Right cardiac atrium (tissue), 5 donors: ENCODE measurements around the gene C4orf50. TPM values are rescaled to one million over a fixed set of nuclear protein-coding genes. Genes with fewer than 3 reads are reported as not detected.

Source experiments
- ATAC-seq, 2 donors: fragments of 200-7000 bp; cut with Tn5 transposase; one replicate each; pipeline versions ENCODE4 v1.8.0 to v1.9.1; 2020; ENCODE audit warnings: moderate library complexity in 2 of 2, mild to moderate bottlenecking in 1 of 2
- DNase-seq, 3 donors: peaks; one replicate each; pipeline ENCODE4 v3.0.0-alpha.2; 2020
- H3K27ac ChIP-seq: one replicate; pipeline ENCODE4 v1.5.1; 2013; ENCODE audit warnings: mild to moderate bottlenecking, low read length, control low read depth, moderate library complexity
- H3K27me3 ChIP-seq: one replicate; pipeline ENCODE4 v1.6.1; 2013; ENCODE audit not compliant: control insufficient read depth, insufficient read depth
- H3K4me1 ChIP-seq: one replicate; pipeline ENCODE4 v1.6.1; 2013; ENCODE audit warnings: low read length; ENCODE audit not compliant: control insufficient read depth, insufficient read depth
- H3K4me3 ChIP-seq: one replicate; pipeline ENCODE4 v1.5.1; 2013; ENCODE audit warnings: low read length, control low read depth
- H3K9me3 ChIP-seq: one replicate; pipeline ENCODE4 v1.6.1; 2013; ENCODE audit warnings: low read length; ENCODE audit not compliant: control insufficient read depth
- whole genome bisulfite sequencing: extraction: QIAGEN DNeasy Blood & Tissue Kit; methylation state at CpG from one replicate; pipeline ENCODE4 v1.1.7; 2013; 5-methylcytosine and 5-hydroxymethylcytosine counted together
- intact Hi-C, 4 donors: fragments of 100-400 bp; cut with DNase I; formaldehyde crosslinking; loops; one replicate each; pipeline versions ENCODE4 v1.11.0 to v1.14.0; 2022 to 2023
- polyA plus RNA-seq: library from polyadenylated mRNA; stranded (reverse); fragments of 200-250 nt; gene quantifications from one replicate; pipeline ENCODE4 v1.2.3, GENCODE V29; 2013
- total RNA-seq, 4 donors: library from RNA; stranded (reverse); fragmentation: NEBNext Ultra II Directional; extraction: Animal tissue kit (Norgen Biotek cat#: 25700); gene quantifications; one replicate each; pipeline ENCODE4 v1.2.1, GENCODE V29; 2021
- donor health status: healthy with polysubstance abuse.
- donor health status: DM: no; HTN: yes; CAD: no.
- donor health status: DM: no; HTN: no; CAD: no.
- donor health status: DM: no; HTN: yes; CAD: no; lungs with severe emphysema.
- donor health status: DM: yes; HTN: yes; CAD: no.

C4orf50 gene
- total and polyA plus RNA-seq, 5 donors = 0.02 to 0.03 (median 0.03) TPM; not detected in 2

- Histone ChIP-seq H3K27me3 (no peaks in the 10 kb centered on the region), H3K9me3 (no peaks in the 10 kb centered on the region), H3K27ac (no peak overlapping the region), H3K4me3 (no peak overlapping the region), H3K4me1 (no peaks in the 10 kb centered on the region)
- 70% methylated on average over 9 of the region's 9 CpGs for WGBS
- ATAC-seq = no peak
- intact Hi-C loops = no loop called here
- DNase-seq = no peak
Observed at GRCh38 chr4:5976921-5977320, 41.3 kb downstream of the C4orf50 start.

DNA sequence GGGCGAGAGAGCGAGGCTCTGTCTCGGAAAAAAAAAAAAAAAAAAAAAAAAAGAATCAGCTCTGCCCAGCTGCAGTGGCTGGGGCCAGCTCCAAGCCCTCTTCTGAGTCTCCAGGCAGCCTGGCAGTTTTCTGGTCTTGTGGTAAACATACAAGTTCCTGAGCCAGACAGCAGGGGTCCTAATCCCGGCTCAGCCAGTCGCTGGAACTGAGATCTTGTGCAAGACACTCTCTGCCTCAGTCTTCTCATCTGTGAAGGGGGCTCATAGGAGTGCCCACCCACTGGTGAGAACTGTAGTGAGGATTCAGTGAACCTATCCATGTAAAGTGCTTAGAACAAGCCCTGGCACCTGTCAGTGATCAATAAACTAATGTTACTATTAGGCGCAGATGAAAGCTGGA is 41.8 kb downstream of the C4orf50 start:
- Histone ChIP-seq H3K27ac (no peak overlapping the region), H3K4me1 (no peaks in the 10 kb centered on the region), H3K9me3 (no peaks in the 10 kb centered on the region), H3K27me3 (no peaks in the 10 kb centered on the region), H3K4me3 (no peak overlapping the region)
- DNase-seq (no peak), ATAC-seq (no peak)
- intact Hi-C loops = no loop called here
- 78% methylated on average over 6 of the region's 6 CpGs for WGBS

- 78% methylated on average over 15 of the region's 15 CpGs for WGBS
- H3K27me3 ChIP-seq = no peaks in the 10 kb centered on the region
- H3K27ac ChIP-seq = no peak overlapping the region
- no peak for DNase-seq
- no peaks in the 10 kb centered on the region for H3K9me3 ChIP-seq
- H3K4me1 ChIP-seq = no peaks in the 10 kb centered on the region
- no peak for ATAC-seq
- intact Hi-C loops = no loop called here
- H3K4me3 ChIP-seq = no peak overlapping the region
Observed at GRCh38 chr4:5974321-5974720, 43.9 kb downstream of the C4orf50 start.

DNA sequence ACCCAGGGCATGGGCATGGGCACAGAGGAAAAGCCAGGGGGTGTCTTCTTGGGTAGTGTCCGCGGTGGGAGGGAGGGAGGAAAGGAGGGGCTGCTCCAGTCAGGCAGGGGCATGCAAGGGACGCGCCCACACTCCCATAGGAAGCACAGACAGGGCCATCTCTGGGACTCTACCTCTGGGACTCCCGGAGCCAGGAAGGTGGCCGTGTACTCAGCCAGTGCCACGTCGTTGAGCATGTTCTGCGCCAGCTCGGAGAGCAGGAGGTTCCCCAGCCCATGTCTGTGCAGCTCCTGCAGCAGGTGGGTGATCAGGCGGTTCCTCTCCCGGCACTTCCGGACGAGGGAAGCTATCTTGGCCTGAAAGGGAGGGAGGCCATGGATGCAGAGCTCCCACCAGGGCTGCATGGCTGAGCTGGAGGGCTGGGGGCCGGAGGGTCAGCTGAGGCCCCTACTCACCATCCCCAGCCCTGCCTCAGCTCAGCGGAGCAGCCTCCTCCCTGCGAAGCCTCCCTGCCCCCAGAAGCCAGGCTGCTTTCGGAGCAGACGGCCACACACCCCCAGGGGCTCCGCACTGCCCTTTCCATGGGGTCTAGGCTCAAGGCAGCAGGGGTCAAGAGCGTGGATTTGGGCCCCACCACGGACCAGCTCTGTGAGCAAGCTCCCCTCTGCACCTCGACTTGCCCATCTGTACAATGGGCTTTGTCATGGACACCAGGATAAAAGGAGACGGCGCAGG is 44.6 kb downstream of the C4orf50 start:
- 82% methylated on average over 25 of the region's 25 CpGs for WGBS
- DNase-seq = no peak
- Histone ChIP-seq H3K4me3 (no peak overlapping the region), H3K27me3 (no peaks in the 10 kb centered on the region), H3K27ac (no peak overlapping the region), H3K9me3 (no peaks in the 10 kb centered on the region), H3K4me1 (no peaks in the 10 kb centered on the region)
- no peak for ATAC-seq
- intact Hi-C loops = no loop called here

DNA sequence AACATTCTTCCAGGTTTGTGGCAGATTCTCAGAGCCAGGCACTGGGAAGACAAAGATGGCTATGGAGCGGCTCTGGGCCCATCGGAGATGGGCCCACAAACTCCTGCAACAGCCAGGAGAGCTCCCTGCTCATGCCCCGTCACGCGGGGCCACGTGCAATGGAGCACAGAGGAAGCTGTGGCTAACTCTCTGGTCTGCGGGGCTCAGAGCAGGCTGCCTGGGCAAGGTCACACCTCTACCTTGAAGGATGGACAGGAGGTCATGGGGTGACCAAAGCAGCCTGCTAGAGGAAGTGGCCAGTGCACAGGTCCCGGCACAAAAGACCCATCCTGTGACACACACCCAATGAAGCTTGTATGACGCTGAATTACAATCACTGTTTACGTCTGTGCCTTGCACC is 45.2 kb downstream of the C4orf50 start:
- ATAC-seq = no peak
- no peaks in the 10 kb centered on the region for H3K9me3 ChIP-seq
- H3K4me3 ChIP-seq = no peak overlapping the region
- 71% methylated on average over 10 of the region's 10 CpGs for WGBS
- H3K27ac ChIP-seq = no peak overlapping the region
- no peaks in the 10 kb centered on the region for H3K27me3 ChIP-seq
- intact Hi-C loops = no loop called here
- no peaks in the 10 kb centered on the region for H3K4me1 ChIP-seq
- DNase-seq = no peak

DNA sequence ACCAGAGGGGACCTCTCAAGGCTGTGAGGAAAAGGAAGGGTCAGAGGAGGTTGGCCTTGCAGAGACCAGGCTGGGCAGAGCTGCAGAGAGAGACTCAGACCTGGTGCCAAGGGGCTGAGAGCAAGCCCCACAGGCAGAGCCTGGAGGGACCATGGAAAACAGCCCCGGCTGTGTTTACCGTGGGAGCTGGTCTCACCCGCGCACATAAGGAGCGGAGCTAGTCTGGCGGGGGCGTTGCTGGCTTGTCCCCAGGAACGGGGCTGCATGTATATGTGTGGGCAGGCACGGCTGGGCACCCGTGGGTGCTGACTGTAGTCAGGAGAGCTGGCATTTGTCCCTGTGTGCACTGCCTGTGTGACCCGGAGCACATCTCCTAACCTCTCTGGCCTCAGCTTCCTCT is 45.7 kb downstream of the C4orf50 start:
- ATAC-seq = no peak
- no peak overlapping the region for H3K27ac ChIP-seq
- no peaks in the 10 kb centered on the region for H3K4me1 ChIP-seq
- no peak overlapping the region for H3K4me3 ChIP-seq
- H3K9me3 ChIP-seq = no peaks in the 10 kb centered on the region
- no peaks in the 10 kb centered on the region for H3K27me3 ChIP-seq
- intact Hi-C loops = no loop called here
- WGBS = 84% methylated on average over 11 of the region's 11 CpGs
- DNase-seq = no peak

DNA sequence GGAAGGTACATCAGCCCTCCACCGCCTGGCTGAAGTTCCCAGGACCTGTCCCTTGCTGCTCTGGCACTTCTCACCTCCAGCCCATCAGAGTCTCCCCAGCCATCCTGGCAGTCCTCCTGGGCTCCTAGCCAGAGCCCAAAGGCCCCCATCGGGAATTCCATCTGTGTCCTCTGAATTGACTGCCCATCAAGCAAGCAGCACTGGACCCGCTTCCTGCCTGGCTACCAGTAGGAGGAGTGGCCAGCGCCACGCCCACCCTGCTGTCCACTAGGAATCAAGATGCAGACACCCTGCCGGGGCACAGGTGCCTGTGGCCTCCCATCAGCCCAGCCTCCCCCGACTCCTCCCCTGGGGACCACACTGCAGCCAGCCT is 47.2 kb downstream of the C4orf50 start:
- Histone ChIP-seq H3K4me3 (no peak overlapping the region), H3K4me1 (no peaks in the 10 kb centered on the region), H3K27ac (no peak overlapping the region), H3K9me3 (no peaks in the 10 kb centered on the region), H3K27me3 (no peaks in the 10 kb centered on the region)
- intact Hi-C loops = no loop called here
- DNase-seq = no peak
- WGBS = 59% methylated on average over 7 of the region's 7 CpGs
- peak in 1 of 2 donors; percentile 23 for ATAC-seq

GRCh38 chr4:5970381-5971077 is 47.7 kb downstream of the C4orf50 start:
- no peaks in the 10 kb centered on the region for H3K4me1 ChIP-seq
- intact Hi-C loops = no loop called here
- ATAC-seq = no peak
- DNase-seq = no peak
- H3K27ac ChIP-seq = no peak overlapping the region
- H3K9me3 ChIP-seq = no peaks in the 10 kb centered on the region
- no peaks in the 10 kb centered on the region for H3K27me3 ChIP-seq
- WGBS = 73% methylated on average over 16 of the region's 16 CpGs
- no peak overlapping the region for H3K4me3 ChIP-seq

GRCh38 chr4:5969777-5970176 is 48.5 kb downstream of the C4orf50 start:
- H3K27me3 ChIP-seq = no peaks in the 10 kb centered on the region
- ATAC-seq = no peak
- no peak overlapping the region for H3K27ac ChIP-seq
- WGBS = 75% methylated on average over 6 of the region's 6 CpGs
- no peak for DNase-seq
- H3K4me1 ChIP-seq = no peaks in the 10 kb centered on the region
- intact Hi-C loops = no loop called here
- no peak overlapping the region for H3K4me3 ChIP-seq
- H3K9me3 ChIP-seq = no peaks in the 10 kb centered on the region

DNA sequence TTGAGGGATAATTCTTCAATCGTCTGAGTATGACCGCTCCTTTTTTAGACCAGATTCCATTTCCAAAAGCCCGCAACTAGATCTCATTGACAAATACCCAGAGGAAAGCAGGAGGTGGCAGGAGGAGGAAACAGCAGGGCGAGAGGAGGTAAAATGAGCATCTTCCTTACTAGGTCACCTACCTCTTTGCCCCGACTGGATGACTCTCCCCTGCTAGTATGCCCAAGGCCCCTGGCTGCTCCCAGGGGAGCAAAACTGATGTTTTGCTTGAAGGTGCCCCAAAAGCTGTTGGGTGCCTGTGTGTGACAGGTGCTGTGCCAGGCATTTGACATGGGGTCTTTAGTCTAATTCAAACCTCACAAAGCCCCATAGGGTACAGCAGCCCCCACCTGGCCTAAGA is 48.9 kb downstream of the C4orf50 start:
- H3K27me3 ChIP-seq = no peaks in the 10 kb centered on the region
- no peak overlapping the region for H3K4me3 ChIP-seq
- H3K27ac ChIP-seq = no peak overlapping the region
- no peaks in the 10 kb centered on the region for H3K9me3 ChIP-seq
- WGBS = 79% methylated on average over 5 of the region's 5 CpGs
- no peak for ATAC-seq
- DNase-seq = no peak
- intact Hi-C loops = no loop called here
- no peaks in the 10 kb centered on the region for H3K4me1 ChIP-seq

GRCh38 chr4:5968246-5968645 is 50.0 kb downstream of the C4orf50 start:
- ATAC-seq (no peak), DNase-seq (no peak)
- H3K27me3 ChIP-seq = no peaks in the 10 kb centered on the region
- no peak overlapping the region for H3K27ac ChIP-seq
- H3K4me3 ChIP-seq = no peak overlapping the region
- intact Hi-C loops = no loop called here
- H3K4me1 ChIP-seq = no peaks in the 10 kb centered on the region
- WGBS = 94% methylated on average over 10 of the region's 10 CpGs
- H3K9me3 ChIP-seq = no peaks in the 10 kb centered on the region
